ENCODE results near the gene WDR18.

The WDR18 gene

GRCh38 chr19:1041835-1042685, 57.9 kb downstream of the WDR18 start:
- no peak for DNase-seq (ENCODE audit: low read depth in 2 of 2)

DNA sequence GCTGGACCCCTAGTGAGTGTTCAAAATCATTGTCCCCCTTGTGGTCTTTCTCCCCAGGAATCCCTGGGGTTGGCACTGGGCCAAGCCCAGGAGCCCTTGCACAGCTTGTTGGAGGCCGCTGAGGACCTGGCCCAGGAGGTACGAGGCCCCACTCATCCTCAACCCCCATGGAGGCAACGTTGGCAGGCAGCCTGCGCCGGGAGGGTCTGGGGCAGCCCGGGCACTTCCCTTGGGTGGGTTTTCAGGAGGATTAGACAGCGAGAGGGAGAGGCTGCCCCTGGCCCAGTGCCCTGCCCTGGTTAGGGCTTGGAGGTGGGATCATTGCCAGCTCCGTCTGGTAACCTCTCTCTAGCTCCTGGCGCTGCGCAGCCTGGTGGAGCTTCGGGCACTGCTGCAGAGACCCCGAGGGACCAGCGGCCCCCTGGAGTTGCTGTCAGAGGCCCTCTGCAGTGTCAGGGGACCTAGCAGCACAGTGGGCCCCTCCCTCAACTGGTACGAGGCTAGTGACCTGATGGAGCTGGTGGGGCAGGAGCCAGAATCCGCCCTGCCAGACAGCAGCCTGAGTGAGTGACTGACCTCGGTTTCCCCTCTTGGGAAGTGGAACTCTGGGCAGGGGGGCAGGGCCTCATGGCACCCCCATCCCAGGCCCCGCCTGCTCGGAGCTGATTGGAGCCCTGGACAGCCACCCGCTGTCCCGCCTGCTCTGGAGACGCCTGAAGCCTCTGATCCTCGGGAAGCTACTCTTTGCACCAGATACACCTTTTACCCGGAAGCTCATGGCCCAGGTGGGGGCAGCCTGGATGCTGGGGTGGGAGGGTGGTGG, 58.8 kb downstream of the WDR18 start:
- no peak for DNase-seq (ENCODE audit: low read depth in 2 of 2)
